NB4 (cell line): ENCODE data around the gene IFFO2.

Experiments
- CTCF ChIP-seq: IDR thresholded peaks from one replicate; pipeline ENCODE4 v1.5.1; 2012; ENCODE audit warnings: low read depth, low read length
- MAX ChIP-seq: IDR thresholded peaks from 2 replicates; pipeline ENCODE4 v1.6.1; 2011; ENCODE audit warnings: low read depth, low read length
- POLR2A ChIP-seq: IDR thresholded peaks from 2 replicates; pipeline ENCODE4 v1.6.1; 2011; ENCODE audit warnings: mild to moderate bottlenecking; ENCODE audit not compliant: insufficient read length; ENCODE audit errors: extremely low read depth

GRCh38 chr1:18928406-18928805, 28.1 kb downstream of the IFFO2 start:
- TF ChIP-seq POLR2A = no peak
- TF ChIP-seq CTCF = no peak
- TF ChIP-seq MAX = no peak
